Activated T-helper 2 cell treated with anti-CD3 and anti-CD28 coated beads, Interferon-gamma antibody, Interleukin-2, Interleukin-4, amounts not matched to agents 10 μg/mL and 5 μg/mL and 100 μg/mL, durations not matched to agents 14 hours and 24 hours and 36 hours (primary cell): ENCODE results near the gene C1QTNF7. TPM values are rescaled to one million over a fixed set of nuclear protein-coding genes. Genes with fewer than 3 reads are reported as not detected.

Experiments
- DNase-seq: peaks from one replicate; pipeline ENCODE4 v3.0.0; 2021; ENCODE audit warnings: low spot score
- H3K27ac Mint-ChIP-seq: one replicate; pipeline ENCODE4 v1.8.0; 2021; ENCODE audit warnings: mixed read lengths
- H3K27me3 Mint-ChIP-seq: one replicate; pipeline ENCODE4 v1.8.0; 2021; ENCODE audit warnings: low read depth, mixed read lengths
- H3K36me3 Mint-ChIP-seq: one replicate; pipeline ENCODE4 v1.8.0; 2021; ENCODE audit warnings: low read depth, mixed read lengths
- H3K4me1 Mint-ChIP-seq: one replicate; pipeline ENCODE4 v1.8.0; 2021; ENCODE audit warnings: low read depth, mixed read lengths
- H3K4me3 Mint-ChIP-seq: one replicate; pipeline ENCODE4 v1.8.0; 2021; ENCODE audit warnings: low read depth, mild to moderate bottlenecking, moderate library complexity, mixed read lengths
- H3K9me3 Mint-ChIP-seq: one replicate; pipeline ENCODE4 v1.8.0; 2021; ENCODE audit warnings: mixed read lengths
- intact Hi-C: fragments of 100-400 bp; cut with micrococcal nuclease; formaldehyde crosslinking; loops from one replicate; pipeline ENCODE4 v1.15.1; 2023
- total RNA-seq: library from RNA; stranded (reverse); gene quantifications from 2 replicates; pipeline ENCODE4 v1.2.3, GENCODE V29; 2022

Gene C1QTNF7
- total RNA-seq, 1 donor from 2014 or later = not detected

DNA sequence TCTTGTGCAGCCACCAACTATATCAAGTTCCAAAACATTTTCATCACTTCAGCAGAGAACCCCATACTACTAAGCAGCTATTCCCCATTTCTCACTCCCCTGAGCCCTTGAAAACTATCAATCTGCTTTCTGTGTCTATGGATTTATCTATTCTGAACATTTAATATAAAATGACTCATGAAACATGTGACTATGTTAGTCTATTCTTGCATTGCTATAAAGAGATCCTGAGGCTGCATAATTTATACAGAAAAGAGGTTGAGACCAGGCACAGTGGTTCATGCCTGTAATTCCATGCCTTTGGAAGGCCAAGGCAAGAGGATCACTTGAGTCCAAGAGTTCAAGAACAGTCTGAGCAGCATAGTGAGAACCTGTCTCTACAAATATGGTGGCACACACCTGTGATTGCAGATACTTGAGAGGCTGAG is 10.6 kb upstream of the C1QTNF7 start:
- DNase-seq = no peak
- peaks cover 2% of the 10 kb centered on the region for H3K27me3 Mint-ChIP-seq
- H3K4me1 Mint-ChIP-seq = peaks cover 21% of the 10 kb centered on the region
- H3K9me3 Mint-ChIP-seq = no peaks in the 10 kb centered on the region
- intact Hi-C loops = no loop called here
- H3K4me3 Mint-ChIP-seq = no peak overlapping the region
- H3K27ac Mint-ChIP-seq = no peak overlapping the region
- no peaks in the 10 kb centered on the region for H3K36me3 Mint-ChIP-seq

DNA sequence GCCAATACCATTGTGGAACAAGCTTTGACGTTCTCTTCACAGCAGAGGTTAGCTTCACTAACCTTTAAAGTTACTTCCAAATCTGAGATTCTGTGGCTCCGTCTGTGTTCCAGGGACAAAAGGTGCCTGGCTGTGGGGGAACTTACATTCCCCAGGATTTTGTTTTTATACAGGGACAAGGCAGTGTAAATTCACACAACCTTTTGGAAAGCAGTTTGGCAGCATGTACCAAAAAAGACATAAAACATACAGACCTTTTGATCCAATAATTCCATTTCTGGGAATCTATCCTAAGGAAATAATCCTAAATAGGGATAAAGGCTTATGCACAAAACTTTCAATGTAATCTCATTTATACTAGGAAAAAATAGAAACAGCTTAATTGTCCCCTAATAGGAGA is 8.9 kb upstream of the C1QTNF7 start:
- Mint-ChIP-seq H3K27me3 (peaks cover 2% of the 10 kb centered on the region), H3K36me3 (no peaks in the 10 kb centered on the region), H3K4me1 (peaks cover 19% of the 10 kb centered on the region), H3K9me3 (no peaks in the 10 kb centered on the region), H3K27ac (no peak overlapping the region), H3K4me3 (no peak overlapping the region)
- no peak for DNase-seq
- intact Hi-C loops = no loop called here

DNA sequence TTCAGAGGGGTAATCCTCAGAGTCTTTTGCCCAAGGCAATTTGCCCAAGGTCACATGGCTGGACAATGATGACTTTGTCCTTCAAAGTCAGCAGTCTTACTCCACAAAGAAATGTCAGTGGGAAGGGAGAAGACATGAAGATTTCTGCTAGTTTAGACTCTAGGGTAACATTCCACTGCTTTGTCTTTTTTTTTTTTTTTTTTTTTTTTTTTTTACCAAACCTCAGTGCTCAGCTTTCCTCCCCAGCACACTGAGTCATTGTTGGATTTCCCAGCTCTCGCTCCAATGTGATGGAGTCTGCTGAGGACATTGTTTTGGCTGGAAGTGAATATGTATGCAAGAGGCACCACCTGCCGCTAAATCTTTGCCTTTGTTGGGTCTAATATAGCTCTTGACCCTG is 7.2 kb upstream of the C1QTNF7 start:
- Mint-ChIP-seq H3K4me1 (peaks cover 27% of the 10 kb centered on the region), H3K4me3 (no peak overlapping the region), H3K27ac (no peak overlapping the region), H3K9me3 (no peaks in the 10 kb centered on the region), H3K36me3 (no peaks in the 10 kb centered on the region), H3K27me3 (peaks cover 2% of the 10 kb centered on the region)
- intact Hi-C loops = no loop called here
- DNase-seq = no peak

DNA sequence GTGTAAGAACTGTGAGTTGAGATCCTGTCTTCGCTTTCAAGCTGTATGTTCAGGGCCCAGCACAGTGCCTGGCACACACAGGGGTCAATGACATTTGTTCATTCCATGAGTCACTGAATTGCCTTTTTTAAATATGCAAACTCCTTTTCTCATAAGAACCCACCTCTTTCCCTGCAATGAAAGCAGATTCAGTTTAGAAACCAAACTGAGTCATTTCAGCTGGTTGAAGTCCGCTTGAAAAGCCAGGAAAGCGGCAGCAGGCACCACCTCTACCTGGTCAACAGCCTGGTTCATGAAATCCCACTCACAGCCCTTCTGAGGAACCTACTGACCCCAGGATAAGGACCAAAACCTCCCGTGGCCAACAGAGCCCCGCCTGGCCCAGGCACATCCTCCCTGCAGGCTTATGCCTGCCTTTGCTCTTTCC is 4.5 kb upstream of the C1QTNF7 start:
- intact Hi-C loops = no loop called here

DNA sequence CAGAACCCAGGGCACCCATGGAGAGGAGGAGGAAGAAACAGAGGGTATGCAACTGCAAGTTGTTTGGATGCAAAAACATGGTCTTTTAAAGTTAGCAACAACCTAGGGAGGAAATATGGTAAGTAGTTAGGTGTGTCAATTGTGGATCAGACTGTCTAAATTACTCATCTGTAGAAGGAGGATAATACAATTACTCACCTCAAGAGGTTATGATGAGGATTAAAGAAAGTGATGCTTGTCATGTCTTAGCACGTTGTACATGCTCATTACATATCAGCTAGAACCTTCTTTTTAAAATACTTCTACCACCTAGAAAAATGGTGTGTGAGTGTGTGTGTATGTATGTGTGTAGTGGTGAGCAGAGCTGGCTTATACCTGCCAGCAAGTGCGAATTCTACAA is 2.3 kb upstream of the C1QTNF7 start:
- intact Hi-C loops = loop anchor here (1.0 kb wide), 1 partner anchor 52 kb away; no protein-coding TSS in a partner anchor

More for the DNA sequence above, 4.5 kb upstream of the C1QTNF7 start:
- Mint-ChIP-seq H3K27ac (no peak overlapping the region), H3K9me3 (no peaks in the 10 kb centered on the region), H3K4me3 (no peak overlapping the region), H3K27me3 (peaks cover 2% of the 10 kb centered on the region), H3K4me1 (peaks cover 33% of the 10 kb centered on the region), H3K36me3 (no peaks in the 10 kb centered on the region)
- DNase-seq = no peak

DNA sequence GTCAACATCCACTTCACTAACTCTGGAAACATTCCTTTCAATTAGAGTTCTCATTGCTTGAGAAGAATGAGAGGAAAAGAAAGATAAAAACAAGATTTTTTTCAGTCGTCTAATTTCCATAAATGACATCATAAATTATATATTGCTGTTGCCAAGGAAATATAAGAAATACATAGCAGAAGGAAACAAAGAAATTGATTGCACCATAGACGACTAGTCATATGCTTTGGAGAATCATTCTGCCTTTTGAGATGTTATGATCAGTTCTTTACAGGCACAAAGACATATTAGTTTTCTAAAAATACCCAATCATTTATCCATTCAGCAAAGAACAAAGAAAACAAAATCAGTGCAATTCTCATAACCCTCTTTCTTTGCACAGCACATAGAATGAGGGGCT is 672 bp upstream of the C1QTNF7 start:
- Mint-ChIP-seq H3K36me3 (no peaks in the 10 kb centered on the region), H3K27ac (no peak overlapping the region), H3K9me3 (no peaks in the 10 kb centered on the region), H3K27me3 (no peaks in the 10 kb centered on the region), H3K4me3 (no peak overlapping the region), H3K4me1 (peaks cover 32% of the 10 kb centered on the region)
- intact Hi-C loops = no loop called here
- DNase-seq = no peak

More for the DNA sequence above, 2.3 kb upstream of the C1QTNF7 start:
- H3K27ac Mint-ChIP-seq = no peak overlapping the region
- H3K27me3 Mint-ChIP-seq = peaks cover 2% of the 10 kb centered on the region
- H3K4me1 Mint-ChIP-seq = peaks cover 33% of the 10 kb centered on the region
- H3K9me3 Mint-ChIP-seq = no peaks in the 10 kb centered on the region
- H3K36me3 Mint-ChIP-seq = no peaks in the 10 kb centered on the region
- no peak overlapping the region for H3K4me3 Mint-ChIP-seq
- no peak for DNase-seq

DNA sequence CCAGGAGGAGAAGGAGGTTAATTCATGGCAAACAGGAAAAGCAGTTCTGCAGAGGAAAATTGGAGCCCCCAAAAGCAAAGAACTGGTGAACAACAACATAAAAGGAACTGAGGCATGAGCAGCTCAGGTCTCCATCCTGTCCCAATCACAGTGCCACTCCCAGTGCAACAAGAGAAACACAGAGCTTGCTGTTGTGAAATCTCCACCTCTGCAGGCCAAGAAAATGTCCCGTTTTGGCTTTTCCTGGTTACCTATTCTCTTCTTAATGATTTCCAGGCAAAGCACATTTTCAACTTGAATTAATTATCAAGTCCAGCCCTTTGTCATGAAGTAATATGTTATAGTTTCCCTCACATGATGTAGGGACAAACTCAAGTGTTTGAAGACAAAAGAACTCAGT is 778 bp downstream of the C1QTNF7 start:
- H3K36me3 Mint-ChIP-seq = no peaks in the 10 kb centered on the region
- H3K9me3 Mint-ChIP-seq = no peaks in the 10 kb centered on the region
- intact Hi-C loops = no loop called here
- H3K27ac Mint-ChIP-seq = no peak overlapping the region
- DNase-seq = no peak
- H3K4me1 Mint-ChIP-seq = peaks cover 25% of the 10 kb centered on the region
- no peak overlapping the region for H3K4me3 Mint-ChIP-seq
- H3K27me3 Mint-ChIP-seq = peaks cover 2% of the 10 kb centered on the region

DNA sequence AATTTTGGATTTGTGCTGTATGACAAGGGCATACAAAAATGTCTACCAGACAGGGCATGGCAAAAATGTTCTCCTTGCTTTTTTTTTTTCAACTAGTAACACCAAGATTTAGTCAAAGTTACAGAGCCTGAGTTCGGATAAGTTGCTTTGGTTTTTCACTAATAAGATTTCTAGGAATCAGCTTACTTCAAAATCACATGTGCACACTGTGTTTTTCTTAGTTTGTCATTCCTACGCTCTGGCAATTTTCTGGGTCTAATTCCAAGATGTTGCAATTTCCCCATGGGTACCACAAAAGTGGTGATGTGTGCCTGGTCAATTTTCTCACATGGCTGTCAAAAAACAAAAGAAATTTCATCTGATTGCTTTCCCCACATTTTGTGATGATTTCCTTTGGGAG is 6.3 kb downstream of the C1QTNF7 start:
- Mint-ChIP-seq H3K4me3 (no peak overlapping the region), H3K9me3 (no peaks in the 10 kb centered on the region), H3K27ac (no peak overlapping the region), H3K4me1 (no peaks in the 10 kb centered on the region), H3K36me3 (no peaks in the 10 kb centered on the region), H3K27me3 (peaks cover 13% of the 10 kb centered on the region)
- intact Hi-C loops = no loop called here
- DNase-seq = no peak

DNA sequence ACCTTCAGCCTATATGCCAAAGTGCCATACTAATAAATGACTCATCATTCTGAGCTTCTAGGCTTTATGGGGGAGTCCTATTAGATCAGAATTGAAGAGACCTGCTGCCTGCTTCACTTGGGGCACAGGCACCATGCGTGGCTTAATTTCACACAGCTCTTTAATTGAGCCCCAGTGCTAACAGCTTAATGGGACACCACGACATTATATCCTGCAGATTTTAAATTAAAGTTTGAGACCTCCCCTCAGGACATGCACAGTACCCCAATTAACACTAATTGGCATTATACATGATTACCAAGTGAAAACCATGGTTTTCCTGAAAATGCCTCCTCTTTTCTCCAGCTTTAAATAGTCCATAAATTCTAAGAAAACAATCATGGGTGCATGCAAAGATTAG is 6.8 kb downstream of the C1QTNF7 start:
- Mint-ChIP-seq H3K27ac (no peak overlapping the region), H3K4me3 (no peak overlapping the region), H3K9me3 (no peaks in the 10 kb centered on the region), H3K4me1 (no peaks in the 10 kb centered on the region), H3K27me3 (peaks cover 13% of the 10 kb centered on the region), H3K36me3 (no peaks in the 10 kb centered on the region)
- intact Hi-C loops = no loop called here
- DNase-seq = no peak

DNA sequence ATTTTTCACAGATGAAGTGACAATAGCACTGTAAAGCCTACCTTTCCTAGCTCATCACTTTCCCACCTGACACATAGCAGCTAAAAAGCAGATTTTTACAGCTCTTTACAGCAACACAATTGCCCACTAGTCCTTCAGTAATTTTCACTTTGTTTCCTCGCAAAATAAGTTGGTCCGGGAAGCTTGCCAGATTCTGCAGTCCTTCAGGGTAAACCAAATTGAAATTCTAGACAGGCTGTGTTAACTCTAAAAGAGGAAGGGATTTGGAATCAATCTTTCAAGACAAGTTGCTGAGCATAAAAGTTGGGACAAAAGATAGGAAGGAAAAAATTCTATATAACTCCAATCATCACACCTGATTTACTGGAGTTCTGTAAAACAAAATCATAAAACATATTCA is 8.7 kb downstream of the C1QTNF7 start:
- Mint-ChIP-seq H3K27me3 (peaks cover 13% of the 10 kb centered on the region), H3K9me3 (no peaks in the 10 kb centered on the region), H3K4me3 (no peak overlapping the region), H3K36me3 (no peaks in the 10 kb centered on the region), H3K4me1 (no peaks in the 10 kb centered on the region), H3K27ac (no peak overlapping the region)
- DNase-seq = no peak
- intact Hi-C loops = no loop called here

DNA sequence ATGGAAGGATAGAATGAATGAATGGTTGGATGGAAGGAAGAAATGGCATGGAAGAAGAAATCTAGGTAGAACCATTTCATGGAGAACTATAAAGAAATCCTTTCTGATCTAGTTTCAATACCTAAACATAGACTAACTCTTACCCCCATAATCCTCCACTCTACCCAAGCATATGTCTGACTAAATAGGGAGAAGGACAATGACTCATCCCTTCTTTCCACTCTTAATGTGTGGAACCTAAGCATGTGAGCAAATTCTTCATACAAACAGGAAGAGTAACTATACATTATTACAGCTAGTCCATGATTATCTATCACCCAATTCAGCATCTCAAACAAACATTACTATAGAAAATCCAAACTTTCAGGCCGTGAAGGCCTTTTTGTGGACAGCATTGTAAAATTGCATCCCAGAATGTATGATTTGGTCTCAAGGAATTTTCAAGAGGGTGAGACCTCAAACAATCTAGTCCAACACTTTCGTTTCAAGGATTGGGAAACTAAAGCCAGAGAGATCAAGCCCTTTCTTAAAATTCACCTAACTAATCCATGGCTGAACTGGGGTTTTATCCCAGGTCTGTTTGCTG is 11.2 kb downstream of the C1QTNF7 start:
- no peak overlapping the region for H3K27ac Mint-ChIP-seq
- H3K27me3 Mint-ChIP-seq = peaks cover 7% of the 10 kb centered on the region
- no peaks in the 10 kb centered on the region for H3K4me1 Mint-ChIP-seq
- H3K4me3 Mint-ChIP-seq = no peak overlapping the region
- DNase-seq = no peak
- intact Hi-C loops = no loop called here
- H3K9me3 Mint-ChIP-seq = peaks cover 4% of the 10 kb centered on the region
- no peaks in the 10 kb centered on the region for H3K36me3 Mint-ChIP-seq

DNA sequence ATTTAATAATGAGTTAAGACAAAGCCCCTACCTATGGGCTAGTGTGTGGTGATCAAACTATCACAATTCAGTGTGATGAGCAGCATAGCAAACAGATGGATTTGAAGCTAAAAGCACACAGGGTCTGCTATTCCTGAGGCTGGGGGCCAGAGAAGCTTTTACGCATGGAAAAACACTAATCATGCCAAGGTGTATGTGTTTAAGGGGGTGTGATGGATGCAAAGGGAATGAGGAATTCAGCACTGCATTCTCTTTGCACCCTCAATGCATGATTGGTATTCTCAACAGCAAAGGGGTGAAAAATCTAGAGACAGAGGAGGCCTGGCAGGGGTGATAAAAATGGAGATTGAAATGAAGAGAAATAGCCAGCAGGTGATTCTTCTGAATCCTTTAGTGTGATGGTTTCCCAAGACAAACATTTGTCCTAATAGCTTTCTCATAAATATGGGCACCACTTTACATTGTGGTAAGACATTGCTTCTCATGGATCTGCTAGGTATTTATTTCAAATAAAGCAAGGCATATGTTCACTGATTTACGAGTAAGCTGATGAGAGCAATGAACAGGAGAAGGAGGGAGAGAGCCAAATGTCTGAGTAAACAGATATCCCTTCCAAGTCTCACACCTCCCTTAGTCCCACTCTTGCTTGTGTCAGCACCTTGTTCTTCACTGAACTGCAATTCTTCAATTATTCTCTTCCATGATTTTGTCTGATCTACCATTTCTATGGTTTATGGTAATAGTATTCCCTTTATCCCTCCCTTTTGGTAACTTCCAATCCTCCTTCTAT is 15.7 kb downstream of the C1QTNF7 start:
- Mint-ChIP-seq H3K36me3 (no peaks in the 10 kb centered on the region), H3K27me3 (no peaks in the 10 kb centered on the region), H3K4me1 (peaks cover 10% of the 10 kb centered on the region), H3K4me3 (no peak overlapping the region), H3K27ac (no peak overlapping the region), H3K9me3 (peaks cover 4% of the 10 kb centered on the region)
- no peak for DNase-seq
- intact Hi-C loops = no loop called here

DNA sequence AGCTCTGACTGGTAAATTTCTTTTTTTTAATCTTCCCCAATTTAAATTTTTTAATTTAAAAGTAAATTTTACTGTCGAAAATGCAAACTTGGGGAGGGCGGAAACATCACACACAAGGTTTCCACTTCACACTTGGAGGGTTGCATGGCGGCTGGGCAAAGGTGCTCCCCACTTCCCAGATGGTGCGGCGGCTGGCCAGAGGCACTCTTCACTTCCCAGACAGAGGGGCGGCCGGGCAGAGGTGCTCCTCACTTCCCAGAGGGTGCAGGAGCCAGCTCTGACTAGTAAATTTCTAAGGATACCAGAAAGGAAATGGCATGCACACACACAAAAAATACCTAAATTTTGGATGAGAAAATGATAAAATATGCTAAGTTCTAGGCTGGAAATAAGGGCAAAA is 16.4 kb downstream of the C1QTNF7 start:
- H3K36me3 Mint-ChIP-seq = no peaks in the 10 kb centered on the region
- DNase-seq = no peak
- peaks cover 4% of the 10 kb centered on the region for H3K9me3 Mint-ChIP-seq
- no peak overlapping the region for H3K4me3 Mint-ChIP-seq
- no peaks in the 10 kb centered on the region for H3K27me3 Mint-ChIP-seq
- H3K27ac Mint-ChIP-seq = no peak overlapping the region
- intact Hi-C loops = no loop called here
- H3K4me1 Mint-ChIP-seq = peaks cover 10% of the 10 kb centered on the region
